Cardiac muscle cell (in vitro differentiated cells and primary cell): Measurements from ENCODE around the gene ENOX1. TPM values are rescaled to one million over a fixed set of nuclear protein-coding genes. Genes with fewer than 3 reads are reported as not detected.
A peak's percentile ranks its signal among the peaks of the same experiment; 100 is the strongest.

Experiments
- DNase-seq, 2 donors: peaks; one replicate each; pipeline versions ENCODE4 v3.0.0 to v3.0.0-alpha.2; 2010 to 2017; ENCODE audit warnings: low read depth in 1 of 2, low spot score in 1 of 2
- H3K27ac ChIP-seq: fragments of 200-600 bp; sonication (generic); 2 replicates; pipeline ENCODE4 v1.5.1; 2016
- H3K27me3 ChIP-seq: fragments of 200-600 bp; sonication (generic); 2 replicates; pipeline ENCODE4 v1.6.0; 2016; ENCODE audit warnings: control low read depth
- H3K36me3 ChIP-seq: fragments of 200-600 bp; sonication (generic); 2 replicates; pipeline ENCODE4 v1.5.1; 2016; ENCODE audit warnings: control low read depth
- H3K4me1 ChIP-seq: fragments of 200-600 bp; sonication (generic); 2 replicates; pipeline ENCODE4 v1.8.1; 2017; ENCODE audit warnings: low read depth, mild to moderate bottlenecking, mixed run types
- H3K4me3 ChIP-seq: fragments of 200-600 bp; sonication (generic); 2 replicates; pipeline ENCODE4 v1.5.1; 2016; ENCODE audit warnings: mild to moderate bottlenecking
- H3K9me3 ChIP-seq: fragments of 200-600 bp; sonication (generic); 2 replicates; pipeline ENCODE4 v1.5.1; 2017; ENCODE audit warnings: low read depth, mild to moderate bottlenecking, control low read depth
- CTCF ChIP-seq: IDR thresholded peaks from 2 replicates; pipeline ENCODE4 v1.5.1; 2012; ENCODE audit warnings: low read depth, mild to moderate bottlenecking, low read length
- polyA plus RNA-seq: library from polyadenylated mRNA; unstranded; fragments of >200 nt; fragmentation: Nextera tagmentation; extraction: Ambion mirVana; gene quantifications from 2 replicates; pipeline ENCODE4 v1.2.1, GENCODE V29; 2016
- total RNA-seq: library from RNA; depleted of rRNA; stranded (reverse); fragments of >200 nt; gene quantifications from 2 replicates; pipeline ENCODE4 v1.2.3, GENCODE V29; 2016

The ENOX1 gene
- total and polyA plus RNA-seq, 2 experiments from 2014 or later, result 2.0 to 5.1 TPM

GRCh38 chr13:43664700-43665191 lies 122.0 kb downstream of the ENOX1 start:
- H3K36me3 ChIP-seq, result no peaks in the 10 kb centered on the region
- peaks cover 1% of the 10 kb centered on the region for H3K4me1 ChIP-seq
- H3K27me3 ChIP-seq, result no peaks in the 10 kb centered on the region
- H3K9me3 ChIP-seq, result no peaks in the 10 kb centered on the region
- H3K27ac ChIP-seq, result peak overlapping the region; percentile 58
- no peak for TF ChIP-seq CTCF
- DNase-seq, result peak; percentile 18 to 62
- H3K4me3 ChIP-seq, result no peak overlapping the region

- TF ChIP-seq CTCF, result no peak
- Histone ChIP-seq H3K27ac (no peak overlapping the region), H3K9me3 (no peaks in the 10 kb centered on the region), H3K4me1 (peaks cover 7% of the 10 kb centered on the region), H3K27me3 (no peaks in the 10 kb centered on the region), H3K36me3 (no peaks in the 10 kb centered on the region), H3K4me3 (no peak overlapping the region)
- DNase-seq, result peak in 1 of 2 donors; percentile 6
Measured at GRCh38 chr13:43663474-43664090, 123.2 kb downstream of the ENOX1 start.

- H3K27me3 ChIP-seq, result no peaks in the 10 kb centered on the region
- no peaks in the 10 kb centered on the region for H3K9me3 ChIP-seq
- no peak for DNase-seq
- H3K4me3 ChIP-seq, result no peak overlapping the region
- TF ChIP-seq CTCF, result no peak
- peaks cover 7% of the 10 kb centered on the region for H3K4me1 ChIP-seq
- H3K36me3 ChIP-seq, result no peaks in the 10 kb centered on the region
- no peak overlapping the region for H3K27ac ChIP-seq
Measured at GRCh38 chr13:43662976-43663375, 123.8 kb downstream of the ENOX1 start.

- no peak for TF ChIP-seq CTCF
- no peaks in the 10 kb centered on the region for H3K9me3 ChIP-seq
- no peak overlapping the region for H3K4me3 ChIP-seq
- DNase-seq, result no peak
- peaks cover 7% of the 10 kb centered on the region for H3K4me1 ChIP-seq
- no peak overlapping the region for H3K27ac ChIP-seq
- H3K36me3 ChIP-seq, result no peaks in the 10 kb centered on the region
- no peaks in the 10 kb centered on the region for H3K27me3 ChIP-seq
Measured at GRCh38 chr13:43661161-43661830, 125.5 kb downstream of the ENOX1 start.

GRCh38 chr13:43657485-43657884 lies 129.3 kb downstream of the ENOX1 start:
- Histone ChIP-seq H3K4me3 (no peak overlapping the region), H3K4me1 (peaks cover 7% of the 10 kb centered on the region), H3K27ac (no peak overlapping the region), H3K36me3 (no peaks in the 10 kb centered on the region), H3K27me3 (no peaks in the 10 kb centered on the region), H3K9me3 (no peaks in the 10 kb centered on the region)
- DNase-seq, result no peak
- TF ChIP-seq CTCF, result no peak
